ENCODE measurements around the gene KCNMA1.
A peak's percentile ranks its signal among the peaks of the same experiment; 100 is the strongest.

Gene KCNMA1

DNA sequence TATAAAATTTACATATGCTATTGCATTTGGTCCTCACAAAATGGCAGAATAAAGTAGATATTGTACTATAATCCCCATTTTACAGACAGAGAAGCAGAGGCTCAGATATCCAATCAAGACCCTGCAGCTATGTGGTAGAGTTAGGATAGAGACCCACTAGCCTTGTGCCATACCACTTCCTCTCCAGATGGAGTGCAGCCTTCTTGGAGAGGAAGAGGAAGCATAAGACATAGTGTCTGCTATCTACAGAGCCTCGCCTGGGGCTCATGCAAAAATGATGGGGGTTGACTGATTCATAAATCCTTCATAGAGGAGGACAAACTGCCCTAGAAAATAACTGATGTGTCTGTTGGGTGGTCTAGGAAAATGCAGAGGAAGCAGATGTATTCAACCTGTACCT lies 447.3 kb downstream of the KCNMA1 start:
- DNase-seq: no peak

DNA sequence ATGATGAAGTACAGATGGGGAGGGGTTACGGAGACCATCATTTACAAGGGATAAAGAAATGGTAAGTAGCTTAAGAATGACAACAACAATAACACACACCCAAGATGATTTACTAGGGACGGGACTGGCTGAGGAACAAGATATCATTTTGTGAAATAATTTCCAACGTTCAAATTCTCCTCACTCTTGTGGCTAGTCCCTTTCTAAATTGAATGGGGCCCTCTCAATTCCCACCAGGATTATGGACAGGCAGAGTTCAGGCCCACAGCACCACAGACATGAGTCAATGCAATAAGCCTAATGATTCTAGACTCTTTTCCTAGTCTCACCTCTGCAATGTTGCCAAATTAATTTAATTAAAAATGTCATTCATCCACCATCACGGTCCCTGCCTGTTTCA lies 448.1 kb downstream of the KCNMA1 start:
- no peak for DNase-seq

DNA sequence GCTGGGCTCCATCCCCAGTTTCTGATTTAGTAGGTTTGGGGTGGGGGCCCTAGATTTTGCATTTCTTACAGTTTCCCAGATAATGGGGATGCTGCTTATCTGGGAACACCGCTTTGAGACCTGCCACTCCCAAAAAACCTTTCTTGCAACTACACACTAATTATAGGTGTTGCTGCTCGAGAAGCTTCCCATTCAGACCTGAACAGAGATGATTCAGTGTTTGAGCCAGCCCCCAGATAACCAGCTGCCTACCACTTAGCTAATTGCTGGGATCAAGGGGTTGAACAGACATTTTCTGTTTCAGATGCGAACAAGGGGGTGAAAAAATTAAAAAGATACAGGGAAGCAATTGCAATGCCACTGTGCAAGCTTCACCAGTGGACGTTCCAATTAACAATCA lies 448.5 kb downstream of the KCNMA1 start:
- DNase-seq: no peak

DNA sequence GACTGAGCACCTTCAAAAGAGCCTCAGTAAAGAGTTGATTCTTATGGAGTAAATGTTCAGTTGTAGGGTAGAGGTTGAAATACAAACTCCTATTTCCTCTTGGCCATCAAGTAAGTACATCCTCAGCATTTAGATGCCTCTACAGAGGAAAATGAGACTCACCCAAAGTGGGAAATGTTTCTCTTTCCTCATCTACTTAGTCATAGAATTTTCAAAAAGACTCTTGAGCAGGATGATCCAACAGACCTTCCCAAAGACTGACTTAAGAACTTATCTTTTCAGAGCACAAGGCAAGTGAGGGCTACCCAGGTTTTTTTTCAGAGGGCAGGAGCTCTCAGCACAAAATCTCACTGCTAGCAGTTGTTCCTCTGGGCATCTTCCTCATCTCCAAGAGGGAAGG lies 449.1 kb downstream of the KCNMA1 start:
- DNase-seq: no peak

DNA sequence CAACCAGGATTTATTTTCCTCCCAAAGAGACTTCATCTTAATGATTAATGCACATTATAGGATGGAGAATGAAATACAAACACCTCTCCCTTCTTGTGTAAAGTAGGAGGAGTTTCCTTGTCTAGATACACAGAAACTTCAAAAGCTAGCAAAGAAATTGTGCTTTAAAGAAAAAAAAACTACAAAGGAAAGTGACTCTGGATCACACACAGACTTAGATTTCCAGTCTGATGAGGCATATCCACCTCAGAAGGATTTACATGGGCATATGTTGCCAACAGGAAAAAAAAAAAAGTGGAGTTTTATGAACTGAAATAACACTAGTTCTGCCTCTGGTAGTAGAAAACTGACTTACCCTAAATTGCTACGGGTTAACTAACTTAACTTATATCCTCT lies 449.6 kb downstream of the KCNMA1 start:
- DNase-seq: no peak

- DNase-seq: no peak
Measured at GRCh38 chr10:77187376-77187999, 450.1 kb downstream of the KCNMA1 start.

DNA sequence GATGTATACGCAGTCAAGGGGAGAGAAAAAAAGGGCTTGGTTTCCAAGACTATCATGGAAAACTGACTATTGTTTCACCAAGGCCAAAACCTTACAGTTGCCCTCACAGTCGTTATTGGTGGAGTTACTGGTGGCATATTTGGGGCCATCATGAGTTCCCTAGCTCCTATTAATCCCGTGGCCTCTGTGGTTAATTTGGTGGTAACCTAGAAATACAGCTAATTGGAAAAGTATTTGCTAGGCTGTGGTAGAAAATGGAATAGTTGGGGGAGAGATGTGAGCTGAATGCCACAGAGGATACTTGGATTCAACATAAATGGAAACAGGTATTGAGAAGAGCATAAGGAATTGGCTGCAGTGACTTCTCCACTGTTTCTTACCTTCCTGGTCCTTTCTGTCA lies 450.7 kb downstream of the KCNMA1 start:
- no peak for DNase-seq

DNA sequence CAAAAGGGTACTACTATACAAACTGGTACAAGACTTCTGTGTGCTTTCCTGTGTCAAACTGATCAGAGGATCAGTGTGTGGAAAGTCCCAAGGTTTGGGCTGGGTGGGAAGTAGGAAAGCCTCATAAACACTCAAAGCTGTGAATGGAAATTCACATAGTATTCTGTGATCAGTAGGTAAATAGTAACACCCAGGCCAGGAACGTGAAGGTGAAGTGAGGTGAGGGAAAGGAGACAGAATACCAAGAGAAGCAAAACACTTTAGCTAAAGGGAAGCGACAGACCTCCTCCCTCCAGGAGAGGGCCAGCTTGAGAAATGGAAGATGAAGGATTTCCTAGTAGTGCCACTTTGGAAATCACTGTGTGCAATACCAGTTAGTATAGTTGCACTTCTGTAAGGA lies 451.9 kb downstream of the KCNMA1 start:
- DNase-seq: peak; percentile 6

GRCh38 chr10:77182803-77183202 lies 454.8 kb downstream of the KCNMA1 start:
- no peak for DNase-seq

DNA sequence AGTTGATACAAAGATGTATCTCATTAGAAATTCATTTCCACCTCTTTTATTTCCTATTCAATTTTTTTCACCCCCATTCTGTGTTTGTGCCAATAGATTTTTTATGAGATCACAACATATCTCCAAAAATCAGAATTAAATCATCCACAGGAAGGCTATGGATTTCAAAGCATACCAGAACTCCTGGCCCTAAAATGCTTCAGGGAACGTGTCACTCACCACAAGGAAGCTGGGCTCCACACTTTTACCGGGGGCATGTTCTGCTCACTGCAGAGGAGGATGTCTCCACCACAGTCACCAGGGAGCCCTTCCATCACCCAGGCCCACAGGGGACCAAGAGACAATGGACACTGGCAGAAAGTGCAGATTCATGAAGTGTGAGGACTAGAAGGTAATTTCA lies 456.8 kb downstream of the KCNMA1 start:
- no peak for DNase-seq

GRCh38 chr10:77180104-77180503 lies 457.5 kb downstream of the KCNMA1 start:
- DNase-seq: no peak

DNA sequence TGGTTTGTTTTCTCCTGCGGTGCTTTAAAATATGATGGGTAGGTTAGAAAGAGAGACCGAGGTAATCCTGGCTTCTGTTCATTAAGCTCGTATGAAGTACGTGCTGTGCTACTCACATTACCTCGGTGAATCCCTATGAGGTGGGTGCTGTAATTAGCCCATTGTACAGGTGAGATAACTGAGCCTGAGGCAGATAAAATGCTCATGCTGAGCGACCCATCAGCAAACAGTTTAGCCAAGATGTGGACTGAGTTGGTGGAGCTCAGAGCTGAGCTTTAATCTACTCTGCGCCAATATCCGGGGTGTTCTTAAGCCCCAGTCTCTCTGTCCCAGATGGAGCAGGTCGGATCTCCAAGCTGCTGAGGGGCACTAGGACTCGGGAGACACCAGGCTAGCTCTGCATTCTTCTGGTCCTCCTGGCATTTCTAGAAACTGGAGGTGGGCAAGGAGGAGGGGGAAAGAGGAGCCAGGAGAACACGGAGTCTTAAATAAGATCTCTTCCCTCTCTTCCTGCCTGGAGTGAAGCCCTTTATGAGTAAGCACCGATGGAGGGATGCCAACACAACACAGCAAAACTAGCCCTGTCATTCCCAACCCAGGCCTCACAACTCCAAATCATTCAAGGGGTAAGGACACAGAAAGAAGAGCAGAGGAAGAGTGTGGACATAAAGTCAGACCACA lies 458.5 kb downstream of the KCNMA1 start:
- DNase-seq: no peak

GRCh38 chr10:77177589-77177988 lies 460.0 kb downstream of the KCNMA1 start:
- DNase-seq: no peak

DNA sequence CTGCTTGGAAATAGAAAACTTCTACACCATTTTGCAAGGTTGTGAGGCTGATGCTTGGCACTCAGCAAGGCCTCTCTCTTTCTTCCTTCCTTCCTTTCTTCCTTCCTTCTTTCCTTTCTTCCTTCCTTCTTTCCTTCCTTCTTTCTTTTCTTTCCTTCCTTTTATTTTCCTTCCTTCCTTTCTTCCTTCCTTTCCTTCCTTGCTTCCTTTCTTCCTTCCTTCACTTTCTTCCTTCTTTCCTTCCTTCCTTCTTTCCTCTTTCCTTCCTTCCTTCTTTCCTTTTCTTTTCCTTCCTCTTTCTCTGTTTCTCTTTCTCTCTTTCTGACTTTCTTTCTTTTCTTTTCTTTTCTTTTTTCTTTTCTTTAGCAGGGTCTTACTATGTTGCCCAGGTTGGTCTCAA lies 460.4 kb downstream of the KCNMA1 start:
- DNase-seq: no peak

DNA sequence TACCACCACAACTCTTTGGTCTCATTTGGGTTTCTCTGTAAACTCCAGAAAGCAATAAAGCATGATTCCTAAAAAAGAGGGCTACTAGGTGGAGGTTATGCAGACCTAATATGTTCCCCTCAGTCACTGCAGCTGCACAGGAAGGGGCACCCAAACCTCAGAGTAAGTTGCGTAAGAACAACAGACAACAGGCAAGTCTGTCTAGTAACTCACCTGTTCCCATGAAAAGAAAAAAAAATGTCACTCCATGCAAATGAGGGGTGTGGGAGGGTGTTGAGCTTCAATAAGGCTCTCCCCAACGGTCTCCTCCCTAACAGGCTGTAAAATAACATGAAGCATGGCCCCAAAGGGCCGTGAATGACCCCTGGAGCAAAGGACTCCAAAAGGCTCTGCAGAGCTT lies 461.4 kb downstream of the KCNMA1 start:
- DNase-seq: no peak

GRCh38 chr10:77175631-77176222 lies 461.9 kb downstream of the KCNMA1 start:
- no peak for DNase-seq

DNA sequence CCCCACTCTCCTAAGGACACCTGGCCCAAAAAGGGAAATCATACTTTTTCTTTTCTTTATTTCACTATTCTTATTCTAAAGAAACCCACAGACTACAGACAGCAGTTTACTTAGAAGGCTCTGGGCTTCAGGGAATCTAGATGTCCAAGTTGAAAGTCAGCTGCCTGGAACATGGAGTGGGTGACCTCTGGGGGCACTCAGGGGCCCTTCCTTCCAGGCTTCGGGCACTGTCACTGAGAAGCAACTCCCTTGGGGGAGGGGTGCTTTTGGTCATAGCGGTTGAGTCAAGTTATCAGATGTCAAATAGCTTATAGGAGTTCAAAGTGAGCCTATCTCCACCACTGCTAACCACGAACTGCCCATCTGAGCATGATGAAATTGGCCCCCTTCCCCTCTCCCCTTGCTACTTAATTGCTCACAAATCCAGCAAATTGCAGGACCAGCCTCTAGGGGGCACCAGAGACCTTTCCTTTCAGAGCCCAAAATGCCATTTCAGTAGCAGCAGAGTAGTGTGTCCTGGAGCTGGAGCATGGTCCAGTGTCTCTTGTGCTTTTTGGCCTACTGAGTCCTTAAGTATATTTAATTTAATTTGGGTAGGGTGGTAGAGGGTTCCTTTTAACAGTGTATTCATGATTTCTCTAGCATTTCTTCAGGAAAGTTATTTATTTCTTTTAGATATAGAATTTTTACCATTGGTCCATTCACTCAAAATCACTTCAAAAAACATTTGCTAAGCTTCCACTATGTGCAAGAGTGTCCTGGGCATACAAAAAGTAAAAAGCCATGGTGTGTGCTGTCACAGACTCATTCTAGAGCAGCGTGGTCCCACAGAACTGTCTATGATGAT lies 463.8 kb downstream of the KCNMA1 start:
- DNase-seq: peak; percentile 17

DNA sequence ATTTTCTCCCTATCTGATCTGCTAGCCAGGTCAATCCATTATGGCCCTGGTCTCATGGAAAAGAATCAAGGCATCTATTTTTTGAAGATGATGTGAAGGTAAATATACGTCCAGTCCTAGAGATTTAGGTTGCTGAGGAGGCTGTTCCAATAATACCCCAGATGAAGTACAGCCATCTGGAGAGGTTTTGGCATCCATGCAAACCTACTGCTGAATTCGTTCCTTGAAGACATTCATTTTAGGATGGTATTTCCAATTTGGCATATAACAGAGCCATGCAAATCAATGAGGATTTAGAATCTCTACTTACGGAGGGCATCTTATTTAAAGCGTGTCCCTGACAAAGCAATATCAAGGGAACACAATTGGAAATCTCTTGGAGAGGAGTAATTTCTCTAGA lies 465.5 kb downstream of the KCNMA1 start:
- no peak for DNase-seq

DNA sequence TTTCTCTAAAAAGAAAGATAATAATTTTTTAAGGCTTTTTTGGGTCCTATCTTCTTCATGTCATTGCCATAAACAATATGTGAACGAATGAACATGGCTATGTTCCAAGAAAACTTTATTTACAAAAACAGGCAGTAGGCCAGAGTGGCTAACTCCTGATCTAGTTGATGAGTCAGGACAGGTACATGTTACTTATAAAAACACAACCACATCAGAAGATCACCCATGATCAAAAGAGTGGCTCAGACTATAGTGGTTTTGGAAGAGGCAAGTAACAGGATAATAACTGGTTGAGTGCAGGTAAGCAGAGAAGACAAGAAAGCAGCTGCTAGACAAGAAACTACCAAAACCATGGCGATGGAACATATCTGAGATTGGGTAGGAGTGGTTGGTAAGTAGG lies 468.7 kb downstream of the KCNMA1 start:
- no peak for DNase-seq

GRCh38 chr10:77168161-77168560 lies 469.4 kb downstream of the KCNMA1 start:
- no peak for DNase-seq

DNA sequence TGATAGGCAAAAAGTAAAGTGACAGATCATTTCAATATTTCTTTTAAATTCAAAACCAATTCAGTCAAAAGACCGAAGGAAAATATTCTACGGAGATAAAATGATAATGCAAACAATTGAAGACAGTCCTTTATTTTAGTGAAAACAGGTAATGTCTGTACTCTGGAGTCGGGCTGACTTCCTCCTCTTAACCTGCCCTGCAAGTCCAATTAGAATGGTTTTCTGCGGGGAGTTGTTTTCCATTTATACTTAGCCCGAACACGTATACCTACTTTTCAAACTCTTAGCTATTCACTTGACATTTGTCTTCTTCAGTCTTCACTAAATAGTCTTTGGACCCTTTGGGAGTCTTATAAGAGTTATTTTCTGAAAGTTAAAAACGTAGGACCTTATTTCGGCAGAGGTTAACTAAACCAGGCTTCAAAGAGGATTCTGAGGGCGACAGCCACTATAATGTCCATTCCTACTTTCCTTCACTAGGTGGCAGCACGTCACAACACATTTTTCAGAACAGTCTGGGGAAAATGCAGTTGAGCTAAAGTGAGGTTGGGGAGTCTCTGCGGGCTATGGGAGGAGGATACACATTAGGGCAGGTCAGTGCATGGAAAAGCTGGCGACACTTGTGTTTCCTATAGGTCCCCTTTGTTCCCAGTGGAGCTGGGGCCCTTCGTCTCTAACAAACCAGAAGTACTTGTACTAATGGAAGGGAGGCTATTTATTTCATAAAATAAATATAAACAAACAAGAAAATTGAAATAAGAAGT lies 472.0 kb downstream of the KCNMA1 start:
- DNase-seq: peak; percentile 16

DNA sequence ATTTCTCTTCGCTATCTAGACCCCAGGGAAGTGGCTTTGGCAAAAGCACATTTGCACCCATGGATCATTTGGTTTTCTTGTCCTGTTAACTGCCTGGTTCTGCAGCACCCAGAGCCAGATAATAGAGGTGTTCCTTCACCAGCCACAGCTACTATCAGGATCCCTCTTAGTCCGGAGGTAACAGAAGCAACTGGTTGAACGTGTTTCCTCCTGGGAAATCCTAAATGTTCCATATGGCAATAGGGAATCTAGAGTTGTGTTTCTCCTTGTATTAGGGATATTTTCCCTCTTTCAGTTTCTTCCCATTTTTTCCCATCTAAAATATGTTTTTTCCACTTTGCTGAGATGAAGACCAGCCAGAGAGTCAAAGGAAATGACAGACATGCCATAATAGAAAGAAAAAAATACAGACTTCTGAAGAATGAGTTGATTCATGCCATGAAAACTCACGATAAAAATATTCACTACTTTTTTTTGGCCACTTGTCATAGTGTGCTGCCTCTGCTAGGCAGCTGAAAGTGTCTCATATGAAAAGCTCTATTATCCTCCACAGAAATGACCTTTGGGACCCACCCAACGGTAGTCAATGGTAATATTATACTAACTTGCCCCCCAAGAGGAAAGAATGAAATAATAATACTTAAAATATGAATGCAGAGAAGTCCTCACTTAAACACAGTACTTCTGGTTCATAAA lies 472.8 kb downstream of the KCNMA1 start:
- no peak for DNase-seq
